Kidney epithelial cell (primary cell): ENCODE results near the gene RNU11. TPM values are rescaled to one million over a fixed set of nuclear protein-coding genes. Genes with fewer than 3 reads are reported as not detected.
"Not testable (repeated sequence)": the region's sequence is repeated elsewhere in the genome, so short reads cannot be mapped to it uniquely, and the experiment has no call there.

Source experiments
- DNase-seq: peaks from one replicate; pipeline ENCODE4 v3.0.0-alpha.2; 2010; ENCODE audit warnings: low read depth
- H3K27me3 ChIP-seq: 2 replicates; pipeline ENCODE4 v1.6.0; 2011; ENCODE audit warnings: low read length; ENCODE audit not compliant: control insufficient read depth, insufficient read depth
- H3K36me3 ChIP-seq: 2 replicates; pipeline ENCODE4 v1.5.1; 2011; ENCODE audit warnings: low read length; ENCODE audit not compliant: control insufficient read depth, insufficient read depth
- H3K4me3 ChIP-seq: 2 replicates; pipeline ENCODE4 v1.5.1; 2011; ENCODE audit warnings: low read depth, mild to moderate bottlenecking, control low read depth, low read length
- total RNA-seq: library from RNA; depleted of rRNA; stranded (reverse); fragments of >200 nt; gene quantifications from 2 replicates; pipeline ENCODE4 v1.2.3, GENCODE V29; 2015
- TF ChIP-seq, protein P1 (sequence below): IDR thresholded peaks from 2 replicates; pipeline ENCODE4 v1.5.1; 2011; ENCODE audit warnings: mild to moderate bottlenecking, moderate library complexity, low read length, control low read depth, inconsistent platforms; ENCODE audit not compliant: insufficient read depth, poor library complexity, severe bottlenecking

RNU11 gene
- total RNA-seq, 1 donor from 2014 or later, result not detected

DNA sequence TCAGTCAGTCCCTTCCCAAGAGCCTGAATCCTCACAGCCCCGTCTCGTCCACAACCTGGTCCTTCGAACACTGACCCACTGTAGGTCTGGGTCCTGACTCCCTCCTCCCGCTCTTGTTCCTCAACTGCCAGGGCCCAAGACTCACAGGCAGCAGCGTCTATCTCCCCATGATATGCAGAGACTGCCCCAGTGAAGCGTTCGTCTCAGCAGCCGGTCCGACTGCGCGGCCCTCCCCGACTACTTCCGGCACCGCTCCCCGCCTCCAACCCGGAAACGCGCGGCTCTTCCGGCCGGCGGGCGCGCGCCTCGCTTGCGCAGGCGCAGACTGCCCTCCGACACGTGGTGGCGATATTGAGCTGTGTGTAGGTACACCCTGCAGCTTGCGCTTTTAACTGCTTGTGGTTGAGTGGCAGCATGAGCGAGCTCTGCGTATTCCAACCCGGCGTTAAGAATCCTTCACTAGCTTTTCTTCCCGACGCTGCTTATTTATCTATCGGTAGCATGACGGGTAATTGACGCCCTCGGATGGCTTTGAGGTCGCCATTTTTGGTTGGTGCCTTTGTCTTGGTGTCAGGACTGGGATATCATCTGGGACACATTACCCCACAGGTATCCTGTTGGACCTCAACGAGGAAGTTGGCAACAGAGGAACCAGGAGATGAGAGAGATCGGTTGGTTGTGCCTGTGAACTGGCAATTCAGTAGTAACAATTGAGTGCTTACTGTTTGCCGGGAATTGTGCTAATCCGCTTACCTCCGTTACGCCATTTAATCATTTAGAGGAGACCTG, 5.4 kb upstream of the RNU11 start, which contains the start of gene TAF12:
Gene TAF12, minus strand, starts transcription at position 221 of the 789 bp plus-strand sequence. CDS start 20,986 bp downstream, outside the sequence.
- TF ChIP-seq, protein P1, sequence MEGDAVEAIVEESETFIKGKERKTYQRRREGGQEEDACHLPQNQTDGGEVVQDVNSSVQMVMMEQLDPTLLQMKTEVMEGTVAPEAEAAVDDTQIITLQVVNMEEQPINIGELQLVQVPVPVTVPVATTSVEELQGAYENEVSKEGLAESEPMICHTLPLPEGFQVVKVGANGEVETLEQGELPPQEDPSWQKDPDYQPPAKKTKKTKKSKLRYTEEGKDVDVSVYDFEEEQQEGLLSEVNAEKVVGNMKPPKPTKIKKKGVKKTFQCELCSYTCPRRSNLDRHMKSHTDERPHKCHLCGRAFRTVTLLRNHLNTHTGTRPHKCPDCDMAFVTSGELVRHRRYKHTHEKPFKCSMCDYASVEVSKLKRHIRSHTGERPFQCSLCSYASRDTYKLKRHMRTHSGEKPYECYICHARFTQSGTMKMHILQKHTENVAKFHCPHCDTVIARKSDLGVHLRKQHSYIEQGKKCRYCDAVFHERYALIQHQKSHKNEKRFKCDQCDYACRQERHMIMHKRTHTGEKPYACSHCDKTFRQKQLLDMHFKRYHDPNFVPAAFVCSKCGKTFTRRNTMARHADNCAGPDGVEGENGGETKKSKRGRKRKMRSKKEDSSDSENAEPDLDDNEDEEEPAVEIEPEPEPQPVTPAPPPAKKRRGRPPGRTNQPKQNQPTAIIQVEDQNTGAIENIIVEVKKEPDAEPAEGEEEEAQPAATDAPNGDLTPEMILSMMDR, result peak; percentile 27
- H3K36me3 ChIP-seq, result no peaks in the 10 kb centered on the region
- peak; percentile 80 for DNase-seq

DNA sequence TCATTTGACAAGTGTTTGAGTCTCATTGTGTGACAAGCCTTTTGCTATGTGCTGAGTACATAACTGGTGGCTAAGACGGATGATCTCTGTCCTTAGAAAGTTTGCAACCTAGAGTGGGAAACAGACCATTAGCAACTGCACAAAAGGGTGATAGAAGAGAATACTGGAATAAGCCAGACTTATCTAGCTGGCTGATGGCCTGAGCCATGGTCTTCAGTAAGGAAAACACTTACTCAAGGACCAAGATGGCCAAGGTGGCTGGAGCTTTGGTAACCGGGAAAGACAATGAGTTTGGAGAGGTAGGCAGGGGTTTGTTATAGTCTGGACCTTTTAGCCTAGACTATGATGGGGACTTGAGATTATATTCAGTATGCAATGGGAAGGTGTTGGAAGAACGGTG, 3.9 kb upstream of the RNU11 start:
- TF ChIP-seq, protein P1, result no peak
- H3K36me3 ChIP-seq, result no peaks in the 10 kb centered on the region
- no peaks in the 10 kb centered on the region for H3K27me3 ChIP-seq
- no peak overlapping the region for H3K4me3 ChIP-seq
- no peak for DNase-seq

More for the DNA sequence above, 5.4 kb upstream of the RNU11 start, which contains the start of gene TAF12:
- no peaks in the 10 kb centered on the region for H3K27me3 ChIP-seq
- H3K4me3 ChIP-seq, result peak within 1 kb of the TSS; percentile 79

DNA sequence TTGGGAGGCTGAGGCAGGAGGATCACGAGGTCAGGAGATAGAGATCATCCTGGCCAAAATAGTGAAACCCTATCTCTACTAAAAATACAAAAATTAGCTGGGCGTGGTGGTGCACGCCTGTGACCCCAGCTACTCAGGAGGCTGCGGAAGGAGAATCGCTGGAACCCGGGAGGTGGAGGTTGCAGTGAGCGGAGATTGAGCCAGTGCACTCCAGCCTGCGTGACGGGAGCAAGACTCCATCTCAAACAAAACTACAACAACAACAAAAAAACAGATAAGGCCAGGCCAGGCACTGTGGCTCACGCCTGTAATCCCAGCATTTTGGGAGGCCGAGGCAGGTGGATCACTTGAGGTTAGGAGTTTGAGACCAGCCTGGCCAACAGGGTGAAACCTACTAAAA, 3.0 kb upstream of the RNU11 start:
- not testable (repeated sequence) for H3K27me3 ChIP-seq, H3K36me3 ChIP-seq, DNase-seq, H3K4me3 ChIP-seq

DNA sequence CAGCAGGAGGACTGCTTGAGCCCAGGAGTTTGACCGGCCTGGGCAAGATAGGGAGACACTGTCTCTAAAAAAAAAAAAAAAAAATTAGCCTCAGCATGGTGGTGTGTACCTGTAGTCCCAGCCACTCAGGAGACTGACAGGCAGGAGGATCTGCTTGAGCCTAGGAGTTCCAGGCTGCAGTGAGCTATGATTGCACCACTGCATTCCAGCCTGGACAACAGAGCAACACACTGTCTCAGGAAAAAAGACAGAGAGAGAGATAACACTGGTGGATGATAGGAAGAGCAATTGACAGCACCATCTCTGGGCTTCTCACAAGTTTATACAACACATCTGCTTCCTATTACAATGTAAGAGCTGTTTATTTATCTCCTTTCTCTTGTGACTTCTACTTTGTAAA, 2.4 kb upstream of the RNU11 start:
- TF ChIP-seq, protein P1, result no peak
- Histone ChIP-seq H3K36me3 (no peaks in the 10 kb centered on the region), H3K27me3 (no peaks in the 10 kb centered on the region), H3K4me3 (no peak overlapping the region)
- no peak for DNase-seq

DNA sequence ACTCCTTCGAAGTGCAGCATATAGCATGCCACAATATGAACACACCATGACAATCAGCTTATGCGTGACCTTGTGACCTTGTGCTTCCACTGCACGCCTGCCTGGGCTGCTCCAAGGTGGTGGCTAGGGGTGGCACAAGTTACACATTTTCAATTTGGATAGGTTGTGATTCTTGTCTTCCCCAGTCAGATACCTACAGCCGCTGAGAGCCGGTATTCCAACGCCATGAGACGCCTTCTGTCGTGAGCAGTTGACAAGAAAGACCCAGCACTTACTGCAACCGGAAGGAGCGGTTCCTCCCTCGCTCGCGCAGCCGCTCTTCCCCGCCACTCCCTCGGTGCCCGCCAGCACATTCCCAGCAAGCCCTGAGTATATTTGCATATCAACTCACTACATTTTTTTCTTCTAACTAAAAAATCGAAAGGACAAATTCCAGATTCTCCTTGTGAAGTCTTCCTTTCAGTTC, 359 bp upstream of the RNU11 start:
- DNase-seq, result peak; percentile 85
- no peaks in the 10 kb centered on the region for H3K27me3 ChIP-seq
- TF ChIP-seq, protein P1, result no peak
- H3K4me3 ChIP-seq, result peak overlapping the region; percentile 36
- no peaks in the 10 kb centered on the region for H3K36me3 ChIP-seq

DNA sequence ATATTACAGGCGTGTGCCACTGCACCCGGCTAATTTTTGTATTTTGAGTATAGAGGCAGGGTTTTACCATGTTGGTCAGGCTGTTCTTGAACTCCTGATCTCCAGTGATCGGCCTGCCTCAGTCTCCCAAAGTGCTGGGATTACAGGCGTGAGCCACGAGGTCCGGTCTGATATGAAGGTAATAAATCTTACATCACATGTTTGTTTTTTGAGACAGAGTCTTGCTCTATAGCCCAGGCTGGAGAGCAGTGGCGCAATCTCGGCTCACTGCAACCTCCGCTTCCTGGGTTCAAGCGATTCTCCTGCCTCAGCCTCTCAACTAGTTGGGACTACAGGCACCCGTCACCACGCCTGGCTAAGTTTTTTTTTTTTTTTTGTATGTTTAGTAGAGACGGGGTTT, 4.7 kb downstream of the RNU11 start:
- DNase-seq, H3K4me3 ChIP-seq, H3K27me3 ChIP-seq: not testable (repeated sequence)

DNA sequence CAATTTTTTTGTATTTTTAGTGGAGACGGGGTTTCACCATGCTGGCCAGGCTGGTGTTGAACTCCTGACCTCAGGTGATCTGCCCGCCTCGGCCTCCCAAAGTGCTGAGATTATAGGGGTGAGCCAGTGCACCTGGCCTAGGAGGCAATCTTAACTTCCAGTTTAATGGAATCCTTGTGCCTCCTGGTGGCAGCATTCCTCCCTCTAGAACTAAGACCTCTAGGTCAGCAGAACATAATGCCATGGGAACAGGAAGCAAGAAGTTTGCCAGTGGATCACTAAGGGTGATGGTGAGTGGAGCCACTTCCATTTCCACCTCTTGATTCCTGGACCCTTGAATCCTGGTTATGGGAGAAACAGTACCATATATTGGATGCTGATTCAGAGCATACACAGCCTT, 5.5 kb downstream of the RNU11 start:
- not testable (repeated sequence) for H3K36me3 ChIP-seq, DNase-seq, H3K4me3 ChIP-seq, H3K27me3 ChIP-seq
- TF ChIP-seq, protein P1, result peak; percentile 37

More for the DNA sequence above, 4.7 kb downstream of the RNU11 start:
- not testable (repeated sequence) for H3K36me3 ChIP-seq

DNA sequence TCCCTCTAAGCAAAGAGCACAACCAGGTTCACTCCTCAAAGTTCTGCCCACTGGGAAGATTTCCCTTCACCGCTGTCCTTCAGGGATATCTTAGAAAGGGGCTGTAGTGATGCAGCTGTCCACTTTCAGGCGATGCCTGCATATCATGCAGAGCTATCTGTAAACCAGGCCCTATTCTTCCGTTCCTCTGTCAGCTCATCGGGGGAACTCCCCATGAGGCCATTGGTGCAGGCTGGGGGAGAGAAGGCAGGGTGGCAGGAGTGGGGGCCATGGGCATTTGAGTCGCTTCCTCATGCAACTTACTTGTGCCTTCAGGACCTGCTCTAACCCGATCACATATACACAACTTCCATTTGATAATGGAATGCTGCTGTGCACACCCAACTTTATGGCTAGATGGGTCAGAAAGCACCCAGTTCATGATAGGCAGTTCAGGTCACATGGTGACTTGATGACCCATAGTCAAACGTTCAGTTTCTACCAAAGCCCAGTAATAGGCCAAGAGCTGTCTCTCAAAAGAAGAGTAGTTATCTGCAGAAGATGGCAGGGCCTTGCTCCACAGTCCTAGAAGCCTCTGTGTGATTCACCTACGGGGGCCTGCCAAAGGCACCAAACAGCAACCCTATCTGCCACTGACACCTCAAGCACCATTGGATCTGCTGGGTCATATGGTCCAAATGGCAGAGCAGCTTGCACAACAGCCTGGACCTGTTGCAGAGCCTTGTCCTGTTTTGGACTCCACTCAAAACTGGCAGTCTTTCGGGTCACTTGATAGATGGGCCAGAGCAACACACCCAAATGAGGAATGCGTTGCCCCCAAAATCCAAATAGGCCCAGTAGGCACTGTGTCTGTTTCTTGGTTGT, 7.3 kb downstream of the RNU11 start:
- not testable (repeated sequence) for H3K4me3 ChIP-seq, DNase-seq, H3K27me3 ChIP-seq, H3K36me3 ChIP-seq
